HG02981 (cell line): ENCODE measurements around the gene PRPF38A.

Source experiments
- ATAC-seq: cut with Tn5 transposase; IDR thresholded peaks from one replicate; pipeline ENCODE4 v1.9.1; 2021; ENCODE audit warnings: mild to moderate bottlenecking, moderate library complexity; ENCODE audit not compliant: unreplicated experiment

Gene PRPF38A

GRCh38 chr1:52455686-52456085, 51.3 kb downstream of the PRPF38A start:
- ATAC-seq, result no peak

- no peak for ATAC-seq
These were observed 56.3 kb downstream of the PRPF38A start for GRCh38 chr1:52460694-52461093.

- ATAC-seq, result no peak
These were observed 57.4 kb downstream of the PRPF38A start for GRCh38 chr1:52461821-52462220.

GRCh38 chr1:52463891-52464290, 59.5 kb downstream of the PRPF38A start:
- ATAC-seq, result no peak

- no peak for ATAC-seq
These were observed 64.7 kb downstream of the PRPF38A start for GRCh38 chr1:52469108-52469507.
